ENCODE measurements around the gene RNASET2. TPM values are rescaled to one million over a fixed set of nuclear protein-coding genes. Genes with fewer than 3 reads are reported as not detected.
"Not testable (repeated sequence)": the region's sequence is repeated elsewhere in the genome, so short reads cannot be mapped to it uniquely, and the experiment has no call there.

Gene RNASET2
- total RNA-seq, 1 experiment from 2014 or later: 10.3 TPM

DNA sequence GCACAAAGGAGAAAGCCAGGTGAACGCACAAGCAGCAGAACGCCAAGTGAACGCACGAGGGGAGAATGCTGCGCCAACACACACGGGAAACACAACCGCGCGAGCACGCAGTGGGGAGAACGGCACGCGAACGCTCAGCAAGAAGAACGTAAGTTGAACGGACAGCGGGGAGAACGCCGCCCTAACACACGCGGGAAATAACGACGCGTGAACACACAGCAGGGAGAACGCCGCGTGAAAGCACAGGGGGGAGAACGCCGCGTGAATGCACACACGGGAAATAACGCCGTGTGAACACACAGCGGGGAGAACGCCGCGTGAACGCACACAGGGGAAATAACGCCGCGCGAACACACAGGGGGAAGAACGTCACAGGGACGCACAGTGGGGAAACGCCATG is 54.7 kb downstream of the RNASET2 start:
- peaks cover 38% of the 10 kb centered on the region for H3K27me3 Mint-ChIP-seq (ENCODE audit: insufficient read depth, unreplicated experiment)
- peaks cover 7% of the 10 kb centered on the region for H3K36me3 Mint-ChIP-seq (ENCODE audit: insufficient read depth, unreplicated experiment)
- no peak overlapping the region for H3K4me3 Mint-ChIP-seq (ENCODE audit: unreplicated experiment)
- no peak overlapping the region for H3K27ac Mint-ChIP-seq (ENCODE audit: low read depth, unreplicated experiment)
- peaks cover 35% of the 10 kb centered on the region for H3K9me3 Mint-ChIP-seq (ENCODE audit: unreplicated experiment)
- H3K4me1 Mint-ChIP-seq (ENCODE audit: insufficient read depth, unreplicated experiment): no peaks in the 10 kb centered on the region
- no peak for DNase-seq (ENCODE audit: unreplicated experiment)
- TF ChIP-seq, protein P1, sequence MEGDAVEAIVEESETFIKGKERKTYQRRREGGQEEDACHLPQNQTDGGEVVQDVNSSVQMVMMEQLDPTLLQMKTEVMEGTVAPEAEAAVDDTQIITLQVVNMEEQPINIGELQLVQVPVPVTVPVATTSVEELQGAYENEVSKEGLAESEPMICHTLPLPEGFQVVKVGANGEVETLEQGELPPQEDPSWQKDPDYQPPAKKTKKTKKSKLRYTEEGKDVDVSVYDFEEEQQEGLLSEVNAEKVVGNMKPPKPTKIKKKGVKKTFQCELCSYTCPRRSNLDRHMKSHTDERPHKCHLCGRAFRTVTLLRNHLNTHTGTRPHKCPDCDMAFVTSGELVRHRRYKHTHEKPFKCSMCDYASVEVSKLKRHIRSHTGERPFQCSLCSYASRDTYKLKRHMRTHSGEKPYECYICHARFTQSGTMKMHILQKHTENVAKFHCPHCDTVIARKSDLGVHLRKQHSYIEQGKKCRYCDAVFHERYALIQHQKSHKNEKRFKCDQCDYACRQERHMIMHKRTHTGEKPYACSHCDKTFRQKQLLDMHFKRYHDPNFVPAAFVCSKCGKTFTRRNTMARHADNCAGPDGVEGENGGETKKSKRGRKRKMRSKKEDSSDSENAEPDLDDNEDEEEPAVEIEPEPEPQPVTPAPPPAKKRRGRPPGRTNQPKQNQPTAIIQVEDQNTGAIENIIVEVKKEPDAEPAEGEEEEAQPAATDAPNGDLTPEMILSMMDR (IDR thresholded peaks at IDR 0.05; ENCODE audit: unreplicated experiment): no peak
- ChIA-PET POLR2A (no interaction called here), CTCF (no interaction called here)
- BruUV-seq (replicated peaks): no TSS peak
- intact Hi-C loops (cut with micrococcal nuclease): no loop called here

DNA sequence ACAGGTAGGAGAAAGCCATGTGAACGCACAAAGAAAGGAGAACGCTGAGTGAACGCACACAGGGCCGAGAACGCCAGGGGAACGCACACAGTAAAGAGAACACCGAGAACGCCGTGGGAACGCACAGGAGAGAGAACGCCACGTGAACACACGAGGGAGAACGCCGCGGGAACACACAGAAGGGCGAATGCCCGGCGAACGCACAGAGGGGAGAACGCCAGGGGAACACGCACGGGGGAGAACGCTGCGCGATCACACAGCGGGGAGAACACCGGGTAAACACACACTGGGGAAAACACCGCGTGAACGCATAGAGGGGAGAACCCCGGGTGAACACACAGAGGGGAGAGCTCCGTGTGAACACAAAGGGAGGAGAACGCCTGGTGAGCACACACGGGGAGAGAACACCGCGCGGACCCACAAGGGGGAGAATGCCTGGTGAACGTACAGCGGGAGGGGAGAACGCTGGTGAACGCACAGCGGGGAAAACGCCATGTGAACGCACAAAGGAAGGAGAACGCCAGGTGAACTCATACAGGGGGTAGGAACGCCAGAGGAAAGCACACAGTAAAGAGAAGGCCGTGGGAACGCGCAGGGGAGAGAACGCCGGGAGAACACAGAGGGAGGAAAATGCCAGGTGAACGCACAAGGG is 55.3 kb downstream of the RNASET2 start:
- ChIA-PET POLR2A (no interaction called here), CTCF (no interaction called here)
- Mint-ChIP-seq H3K9me3 (ENCODE audit: unreplicated experiment) (peaks cover 35% of the 10 kb centered on the region), H3K27ac (ENCODE audit: low read depth, unreplicated experiment) (no peak overlapping the region), H3K27me3 (ENCODE audit: insufficient read depth, unreplicated experiment) (peaks cover 33% of the 10 kb centered on the region), H3K36me3 (ENCODE audit: insufficient read depth, unreplicated experiment) (peaks cover 7% of the 10 kb centered on the region), H3K4me1 (ENCODE audit: insufficient read depth, unreplicated experiment) (no peaks in the 10 kb centered on the region), H3K4me3 (ENCODE audit: unreplicated experiment) (no peak overlapping the region)
- no TSS peak for BruUV-seq (replicated peaks)
- TF ChIP-seq, protein P1 (IDR thresholded peaks at IDR 0.05; ENCODE audit: unreplicated experiment): no peak
- no peak for DNase-seq (ENCODE audit: unreplicated experiment)
- intact Hi-C loops (cut with micrococcal nuclease): no loop called here

DNA sequence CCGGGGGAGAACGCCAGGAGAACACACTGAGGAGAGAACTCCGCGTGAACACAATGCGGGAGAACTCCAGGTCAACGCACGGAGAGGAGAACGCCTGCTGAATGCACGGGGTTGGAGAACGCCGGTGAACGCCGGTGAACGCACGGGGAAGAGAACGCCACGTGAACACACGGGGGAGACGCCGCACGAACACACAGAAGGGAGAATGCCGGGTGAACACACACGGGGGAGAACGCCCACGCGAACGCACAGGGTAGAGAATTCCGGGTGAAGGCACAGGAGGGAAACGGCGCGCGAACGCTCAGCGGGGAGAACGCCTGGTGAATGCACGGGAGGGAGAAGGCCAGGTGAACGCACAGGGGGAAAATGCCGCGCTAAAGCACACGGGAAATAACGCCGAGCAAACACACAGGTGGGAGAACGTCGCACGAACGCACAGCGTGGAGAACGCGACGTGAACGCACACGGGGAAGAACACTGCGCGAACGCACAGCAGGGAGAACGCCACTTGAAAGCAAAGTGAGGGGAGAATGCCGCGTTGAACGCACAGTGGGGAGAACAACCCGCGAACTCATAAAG is 56.1 kb downstream of the RNASET2 start:
- intact Hi-C loops (cut with micrococcal nuclease): no loop called here
- TF ChIP-seq, protein P1 (IDR thresholded peaks at IDR 0.05; ENCODE audit: unreplicated experiment): no peak
- POLR2A ChIA-PET: no interaction called here
- peaks cover 35% of the 10 kb centered on the region for H3K9me3 Mint-ChIP-seq (ENCODE audit: unreplicated experiment)
- peaks cover 7% of the 10 kb centered on the region for H3K36me3 Mint-ChIP-seq (ENCODE audit: insufficient read depth, unreplicated experiment)
- H3K4me3 Mint-ChIP-seq (ENCODE audit: unreplicated experiment): no peak overlapping the region
- no TSS peak for BruUV-seq (replicated peaks)
- CTCF ChIA-PET: no interaction called here
- H3K27me3 Mint-ChIP-seq (ENCODE audit: insufficient read depth, unreplicated experiment): peaks cover 28% of the 10 kb centered on the region
- H3K4me1 Mint-ChIP-seq (ENCODE audit: insufficient read depth, unreplicated experiment): no peaks in the 10 kb centered on the region
- no peak overlapping the region for H3K27ac Mint-ChIP-seq (ENCODE audit: low read depth, unreplicated experiment)
- DNase-seq (ENCODE audit: unreplicated experiment): no peak

DNA sequence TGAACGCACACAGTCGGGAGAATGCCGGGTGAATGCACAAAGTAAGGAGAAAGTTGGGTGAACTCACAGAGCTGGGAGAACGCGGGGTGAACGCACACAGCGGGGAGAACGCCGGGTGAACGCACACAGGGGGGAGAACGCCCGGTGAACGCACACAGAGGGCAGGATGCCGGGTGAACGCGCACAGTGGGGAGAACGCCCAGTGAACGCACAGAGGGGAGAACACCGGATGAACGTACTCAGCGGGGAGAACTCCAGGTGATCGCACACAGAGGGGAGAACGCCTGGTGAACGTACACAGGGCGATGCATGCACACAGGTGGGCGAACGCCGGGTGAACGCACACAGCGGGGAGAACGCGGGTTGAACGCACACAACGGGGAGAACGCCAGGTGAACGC is 57.4 kb downstream of the RNASET2 start:
- H3K27ac Mint-ChIP-seq (ENCODE audit: low read depth, unreplicated experiment): no peak overlapping the region
- intact Hi-C loops (cut with micrococcal nuclease): no loop called here
- POLR2A ChIA-PET: no interaction called here
- H3K27me3 Mint-ChIP-seq (ENCODE audit: insufficient read depth, unreplicated experiment): peaks cover 15% of the 10 kb centered on the region
- BruUV-seq (replicated peaks): no TSS peak
- no peak overlapping the region for H3K4me3 Mint-ChIP-seq (ENCODE audit: unreplicated experiment)
- no peaks in the 10 kb centered on the region for H3K4me1 Mint-ChIP-seq (ENCODE audit: insufficient read depth, unreplicated experiment)
- peaks cover 35% of the 10 kb centered on the region for H3K9me3 Mint-ChIP-seq (ENCODE audit: unreplicated experiment)
- CTCF ChIA-PET: no interaction called here
- TF ChIP-seq, protein P1 (IDR thresholded peaks at IDR 0.05; ENCODE audit: unreplicated experiment): no peak
- H3K36me3 Mint-ChIP-seq (ENCODE audit: insufficient read depth, unreplicated experiment): peaks cover 7% of the 10 kb centered on the region
- DNase-seq (ENCODE audit: unreplicated experiment): no peak

DNA sequence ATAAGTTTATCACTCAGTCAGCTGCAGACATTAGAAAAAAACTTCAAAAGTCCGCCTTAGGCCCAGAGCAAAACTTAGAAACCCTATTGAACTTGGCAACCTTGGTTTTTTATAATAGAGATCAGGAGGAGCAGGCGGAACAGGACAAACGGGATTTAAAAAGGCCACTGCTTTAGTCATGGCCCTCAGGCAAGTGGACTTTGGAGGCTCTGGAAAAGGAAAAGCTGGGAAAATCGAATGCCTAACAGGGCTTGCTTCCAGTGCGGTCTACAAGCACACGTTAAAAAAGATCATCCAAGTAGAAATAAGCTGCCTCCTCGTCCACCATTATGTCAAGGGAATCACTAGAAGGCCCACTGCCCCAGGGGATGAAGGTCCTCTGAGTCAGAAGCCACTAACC is 61.7 kb downstream of the RNASET2 start:
- H3K36me3 Mint-ChIP-seq (ENCODE audit: insufficient read depth, unreplicated experiment); H3K4me1 Mint-ChIP-seq (ENCODE audit: insufficient read depth, unreplicated experiment); DNase-seq (ENCODE audit: unreplicated experiment); BruUV-seq (replicated peaks); CTCF ChIA-PET; H3K27me3 Mint-ChIP-seq (ENCODE audit: insufficient read depth, unreplicated experiment); H3K4me3 Mint-ChIP-seq (ENCODE audit: unreplicated experiment); H3K9me3 Mint-ChIP-seq (ENCODE audit: unreplicated experiment); POLR2A ChIA-PET; intact Hi-C loops (cut with micrococcal nuclease); H3K27ac Mint-ChIP-seq (ENCODE audit: low read depth, unreplicated experiment): not testable (repeated sequence)

DNA sequence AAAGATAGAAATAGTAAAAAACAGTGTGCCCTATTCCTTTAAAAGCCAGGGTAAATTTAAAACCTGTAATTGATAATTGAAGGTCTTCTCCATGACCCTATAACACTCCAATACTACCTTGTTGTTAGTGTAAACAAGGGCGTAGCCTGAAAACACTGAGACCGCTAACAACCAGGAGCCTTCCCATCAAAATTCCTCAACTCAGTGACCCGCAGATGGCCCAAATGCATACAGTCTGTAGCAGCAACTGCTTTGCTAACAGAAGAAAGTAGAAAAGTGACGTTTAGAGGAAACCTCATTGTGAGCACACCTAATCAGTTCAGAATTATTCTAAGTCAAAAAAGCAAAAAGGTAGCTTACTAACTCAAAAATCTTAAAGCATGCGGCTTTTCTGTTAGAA is 63.9 kb downstream of the RNASET2 start:
- H3K9me3 Mint-ChIP-seq (ENCODE audit: unreplicated experiment); H3K4me1 Mint-ChIP-seq (ENCODE audit: insufficient read depth, unreplicated experiment); intact Hi-C loops (cut with micrococcal nuclease); DNase-seq (ENCODE audit: unreplicated experiment); H3K27ac Mint-ChIP-seq (ENCODE audit: low read depth, unreplicated experiment); H3K36me3 Mint-ChIP-seq (ENCODE audit: insufficient read depth, unreplicated experiment); CTCF ChIA-PET; POLR2A ChIA-PET; BruUV-seq (replicated peaks); H3K4me3 Mint-ChIP-seq (ENCODE audit: unreplicated experiment): not testable (repeated sequence)
- H3K27me3 Mint-ChIP-seq (ENCODE audit: insufficient read depth, unreplicated experiment): peaks cover 16% of the 10 kb centered on the region

Measured in MCF 10A (cell line).